Measurements from ENCODE around the gene SHB.

The SHB gene

DNA sequence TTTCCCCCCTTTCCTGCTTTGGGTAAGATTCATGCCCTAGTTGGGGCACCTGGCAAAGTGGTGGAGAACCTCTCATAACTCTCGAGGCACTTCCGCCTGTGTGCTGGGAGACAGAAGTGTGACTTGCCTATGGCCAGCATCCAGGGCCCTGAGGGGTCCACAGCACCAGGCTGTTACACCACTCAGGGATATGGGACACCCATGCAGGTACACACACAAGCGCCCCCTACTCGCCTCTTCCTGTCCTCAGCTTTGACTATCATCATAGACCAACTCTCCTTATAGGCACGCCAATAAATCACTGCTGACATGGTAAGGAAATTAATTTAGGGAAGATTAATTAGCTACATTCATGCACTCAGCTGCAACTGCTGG, 45.4 kb downstream of the SHB start:
- no peaks in the 10 kb centered on the region for H3K36me3 ChIP-seq (ENCODE audit: low read length)
- no peak overlapping the region for H3K4me2 ChIP-seq (ENCODE audit: low read depth, low read length, poor library complexity, severe bottlenecking)
- H3F3A ChIP-seq (ENCODE audit: insufficient read depth), result no peaks in the 10 kb centered on the region
- TF ChIP-seq, protein P1, sequence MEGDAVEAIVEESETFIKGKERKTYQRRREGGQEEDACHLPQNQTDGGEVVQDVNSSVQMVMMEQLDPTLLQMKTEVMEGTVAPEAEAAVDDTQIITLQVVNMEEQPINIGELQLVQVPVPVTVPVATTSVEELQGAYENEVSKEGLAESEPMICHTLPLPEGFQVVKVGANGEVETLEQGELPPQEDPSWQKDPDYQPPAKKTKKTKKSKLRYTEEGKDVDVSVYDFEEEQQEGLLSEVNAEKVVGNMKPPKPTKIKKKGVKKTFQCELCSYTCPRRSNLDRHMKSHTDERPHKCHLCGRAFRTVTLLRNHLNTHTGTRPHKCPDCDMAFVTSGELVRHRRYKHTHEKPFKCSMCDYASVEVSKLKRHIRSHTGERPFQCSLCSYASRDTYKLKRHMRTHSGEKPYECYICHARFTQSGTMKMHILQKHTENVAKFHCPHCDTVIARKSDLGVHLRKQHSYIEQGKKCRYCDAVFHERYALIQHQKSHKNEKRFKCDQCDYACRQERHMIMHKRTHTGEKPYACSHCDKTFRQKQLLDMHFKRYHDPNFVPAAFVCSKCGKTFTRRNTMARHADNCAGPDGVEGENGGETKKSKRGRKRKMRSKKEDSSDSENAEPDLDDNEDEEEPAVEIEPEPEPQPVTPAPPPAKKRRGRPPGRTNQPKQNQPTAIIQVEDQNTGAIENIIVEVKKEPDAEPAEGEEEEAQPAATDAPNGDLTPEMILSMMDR (IDR thresholded peaks at IDR 0.05; ENCODE audit: insufficient read depth, low read length, poor library complexity, severe bottlenecking), result no peak
- TF ChIP-seq EZH2phosphoT487 (conservative IDR thresholded peaks at IDR 0.05; ENCODE audit: low read length), result no peak
- no peak overlapping the region for H3K9ac ChIP-seq (ENCODE audit: low read length)
- H3K4me3 ChIP-seq (ENCODE audit: insufficient read depth, low read length, poor library complexity, severe bottlenecking), result no peak overlapping the region
- H4K20me1 ChIP-seq (ENCODE audit: low read depth, low read length), result no peaks in the 10 kb centered on the region
- no peaks in the 10 kb centered on the region for H3K79me2 ChIP-seq (ENCODE audit: insufficient read depth, low read length)
- no peaks in the 10 kb centered on the region for H3K27me3 ChIP-seq (ENCODE audit: low read length)
- H3K9me2 ChIP-seq (replicated peaks; ENCODE audit: insufficient read depth, low read length), result no peaks in the 10 kb centered on the region
- no peak overlapping the region for H3K27ac ChIP-seq (ENCODE audit: low read depth, low read length)
- no peak overlapping the region for H2AFZ ChIP-seq (ENCODE audit: low read depth, low read length, severe bottlenecking)
- no peaks in the 10 kb centered on the region for H3K9me3 ChIP-seq (ENCODE audit: insufficient read depth, low read length)

DNA sequence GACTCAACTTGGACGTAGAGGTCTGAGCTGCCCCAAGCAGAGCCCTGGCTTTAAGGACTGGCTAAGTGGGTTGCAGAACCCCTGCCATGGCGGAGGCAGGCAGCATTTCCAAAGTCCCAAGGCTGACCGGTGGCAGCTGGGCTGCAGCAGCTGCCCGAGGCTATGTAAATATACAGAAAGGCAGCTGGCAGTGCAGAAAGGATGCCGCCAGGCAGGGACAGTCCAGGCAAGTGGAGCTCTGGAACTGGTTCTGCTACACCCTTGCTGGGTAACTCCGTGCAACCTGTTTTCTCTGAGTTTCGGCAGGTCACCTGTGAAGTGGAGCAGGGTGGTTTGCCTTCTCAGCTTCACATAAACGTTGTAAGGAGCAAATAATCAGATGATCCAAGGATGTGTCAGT, 46.0 kb downstream of the SHB start:
- no peak overlapping the region for H3K4me3 ChIP-seq (ENCODE audit: insufficient read depth, low read length, poor library complexity, severe bottlenecking)
- no peaks in the 10 kb centered on the region for H3K36me3 ChIP-seq (ENCODE audit: low read length)
- H3K27ac ChIP-seq (ENCODE audit: low read depth, low read length), result no peak overlapping the region
- TF ChIP-seq, protein P1 (IDR thresholded peaks at IDR 0.05; ENCODE audit: insufficient read depth, low read length, poor library complexity, severe bottlenecking), result no peak
- TF ChIP-seq EZH2phosphoT487 (conservative IDR thresholded peaks at IDR 0.05; ENCODE audit: low read length), result no peak
- no peaks in the 10 kb centered on the region for H4K20me1 ChIP-seq (ENCODE audit: low read depth, low read length)
- no peaks in the 10 kb centered on the region for H3K27me3 ChIP-seq (ENCODE audit: low read length)
- no peaks in the 10 kb centered on the region for H3K79me2 ChIP-seq (ENCODE audit: insufficient read depth, low read length)
- no peaks in the 10 kb centered on the region for H3K9me3 ChIP-seq (ENCODE audit: insufficient read depth, low read length)
- H3K9ac ChIP-seq (ENCODE audit: low read length), result no peak overlapping the region
- H2AFZ ChIP-seq (ENCODE audit: low read depth, low read length, severe bottlenecking), result no peak overlapping the region
- no peak overlapping the region for H3K4me2 ChIP-seq (ENCODE audit: low read depth, low read length, poor library complexity, severe bottlenecking)
- no peaks in the 10 kb centered on the region for H3K9me2 ChIP-seq (replicated peaks; ENCODE audit: insufficient read depth, low read length)
- H3F3A ChIP-seq (ENCODE audit: insufficient read depth), result no peaks in the 10 kb centered on the region

DNA sequence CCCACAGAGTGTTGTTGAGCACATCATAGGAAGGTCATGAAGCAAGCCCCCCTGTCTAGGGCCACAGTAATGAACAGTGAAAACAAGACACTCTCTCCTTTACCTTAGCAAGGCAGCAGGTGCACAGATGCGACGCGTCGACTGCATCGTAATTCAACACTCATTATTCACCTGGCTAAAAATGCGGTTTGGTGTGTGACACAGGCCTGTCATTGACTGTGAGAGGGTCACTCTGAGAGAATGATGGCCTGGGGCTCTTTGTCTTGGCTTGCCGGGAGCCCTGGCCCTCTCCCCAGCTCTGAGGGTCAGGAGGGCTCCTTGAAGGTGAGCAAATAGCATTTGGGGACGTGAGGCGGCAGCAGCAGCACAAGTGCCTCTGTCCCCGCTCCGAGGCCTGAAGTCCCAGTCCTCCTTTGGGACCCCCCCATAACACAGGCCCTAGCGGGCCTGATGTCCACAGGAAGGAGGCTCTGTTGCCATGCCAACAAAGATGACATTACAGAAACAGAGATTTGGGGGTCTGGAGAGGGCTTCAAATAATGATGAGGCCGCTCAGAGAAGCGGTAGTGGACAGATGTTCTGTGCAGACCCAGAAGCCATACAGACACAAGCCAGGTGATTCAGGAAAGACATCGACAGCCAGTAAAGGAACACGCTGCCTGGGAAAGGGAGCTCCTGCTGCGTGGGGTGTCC, 46.7 kb downstream of the SHB start:
- H3K4me3 ChIP-seq (ENCODE audit: insufficient read depth, low read length, poor library complexity, severe bottlenecking), result no peak overlapping the region
- no peaks in the 10 kb centered on the region for H3K9me2 ChIP-seq (replicated peaks; ENCODE audit: insufficient read depth, low read length)
- H4K20me1 ChIP-seq (ENCODE audit: low read depth, low read length), result no peaks in the 10 kb centered on the region
- no peaks in the 10 kb centered on the region for H3F3A ChIP-seq (ENCODE audit: insufficient read depth)
- TF ChIP-seq EZH2phosphoT487 (conservative IDR thresholded peaks at IDR 0.05; ENCODE audit: low read length), result no peak
- TF ChIP-seq, protein P1 (IDR thresholded peaks at IDR 0.05; ENCODE audit: insufficient read depth, low read length, poor library complexity, severe bottlenecking), result no peak
- no peaks in the 10 kb centered on the region for H3K79me2 ChIP-seq (ENCODE audit: insufficient read depth, low read length)
- no peak overlapping the region for H3K4me2 ChIP-seq (ENCODE audit: low read depth, low read length, poor library complexity, severe bottlenecking)
- H3K36me3 ChIP-seq (ENCODE audit: low read length), result no peaks in the 10 kb centered on the region
- no peak overlapping the region for H2AFZ ChIP-seq (ENCODE audit: low read depth, low read length, severe bottlenecking)
- H3K27me3 ChIP-seq (ENCODE audit: low read length), result no peaks in the 10 kb centered on the region
- no peak overlapping the region for H3K27ac ChIP-seq (ENCODE audit: low read depth, low read length)
- H3K9ac ChIP-seq (ENCODE audit: low read length), result no peak overlapping the region
- no peaks in the 10 kb centered on the region for H3K9me3 ChIP-seq (ENCODE audit: insufficient read depth, low read length)
